GM12878 (cell line): Measurements from ENCODE around the gene DNAJC5. TPM values are rescaled to one million over a fixed set of nuclear protein-coding genes. Genes with fewer than 3 reads are reported as not detected.
A peak's percentile ranks its signal among the peaks of the same experiment; 100 is the strongest.

Experiments used
- ATAC-seq: fragments of 200-7000 bp; cut with Tn5 transposase; 3 replicates; pipeline ENCODE4 v1.9.1; 2020; ENCODE audit warnings: mild to moderate bottlenecking, moderate library complexity
- BruUV-seq: library from RNA; stranded (reverse); fragments of 400-500 nt; replicated peaks from 2 replicates; lab custom pipeline; 2021; lab: Mats Ljungman, UMichigan
- CTCF ChIA-PET: fragments of 300-600 bp; sonication (Branson Sonifier 250); formaldehyde crosslinking; extraction: SDS; loops from one replicate; lab custom pipeline; 2021; ENCODE audit warnings: inconsistent platforms; lab: Yijun Ruan, JAX
- POLR2A ChIA-PET: fragments of 350-600 bp; formaldehyde crosslinking; extraction: SDS; loops from one replicate; lab custom pipeline; 2021; ENCODE audit warnings: inconsistent platforms; lab: Charles Lee
- RAD21 ChIA-PET: fragments of 300-600 bp; sonication (Branson Sonifier 250); formaldehyde crosslinking; loops from one replicate; lab custom pipeline; 2023; ENCODE audit warnings: antibody characterized with exemption; ENCODE audit not compliant: unreplicated experiment; lab: Charles Lee
- SMC1A ChIA-PET: fragments of 300-600 bp; sonication (Branson Sonifier 250); formaldehyde crosslinking; loops from one replicate; lab custom pipeline; 2023; ENCODE audit not compliant: unreplicated experiment, uncharacterized antibody; lab: Charles Lee
- DNase-seq: peaks from one replicate; pipeline ENCODE4 v3.0.0-alpha.2; 2011; ENCODE audit warnings: low read depth, low spot score
- FAIRE-seq: peaks from 3 replicates; lab custom pipeline; 2011; peaks lifted over from hg19 to GRCh38; lab: Jason Lieb, UNC
- H2AFZ ChIP-seq: 2 replicates; pipeline ENCODE4 v1.6.0; 2011; ENCODE audit warnings: low read depth, low read length, control low read depth; ENCODE audit not compliant: control insufficient read depth
- H3K27ac ChIP-seq: 2 replicates; pipeline ENCODE4 v1.5.1; 2011; ENCODE audit warnings: control low read depth; ENCODE audit not compliant: control insufficient read depth, insufficient read depth
- H3K27me3 ChIP-seq, 2 experiments: replicated peaks in 1 of 2; 2 replicates each; pipeline versions ENCODE4 v1.6.0 to v1.6.1; 2011; ENCODE audit warnings: low read length in 1 of 2; ENCODE audit not compliant: control insufficient read depth in 2 of 2, insufficient read depth in 2 of 2
- H3K36me3 ChIP-seq, 2 experiments: 2 replicates each; pipeline ENCODE4 v1.5.1; 2011; ENCODE audit warnings: low read length in 1 of 2; ENCODE audit not compliant: control insufficient read depth in 2 of 2, insufficient read depth in 2 of 2
- H3K4me1 ChIP-seq: 2 replicates; pipeline ENCODE4 v1.6.1; 2011; ENCODE audit warnings: mild to moderate bottlenecking, low read length, moderate library complexity, mixed read lengths; ENCODE audit not compliant: control insufficient read depth, insufficient read depth
- H3K4me2 ChIP-seq: 2 replicates; pipeline ENCODE4 v1.6.0; 2011; ENCODE audit warnings: control low read depth; ENCODE audit not compliant: control insufficient read depth, insufficient read depth
- H3K4me3 ChIP-seq: fragments of 200-600 bp; sonication (generic); 2 replicates; pipeline ENCODE4 v1.5.1; 2016
- H3K79me2 ChIP-seq: 2 replicates; pipeline ENCODE4 v1.6.0; 2011; ENCODE audit warnings: low read length; ENCODE audit not compliant: control insufficient read depth, insufficient read depth
- H3K9ac ChIP-seq: 2 replicates; pipeline ENCODE4 v1.8.0; 2011; ENCODE audit warnings: low read length, control low read depth, mixed read lengths; ENCODE audit not compliant: control insufficient read depth, insufficient read depth
- H3K9me3 ChIP-seq: replicated peaks from 3 replicates; pipeline ENCODE4 v1.5.1; 2011; ENCODE audit warnings: mild to moderate bottlenecking, low read length; ENCODE audit not compliant: control insufficient read depth, insufficient read depth
- H4K20me1 ChIP-seq: 2 replicates; pipeline ENCODE4 v1.6.0; 2011; ENCODE audit not compliant: control insufficient read depth, insufficient read depth
- BCL3 ChIP-seq: IDR thresholded peaks from 2 replicates; pipeline ENCODE4 v1.6.1; 2011; ENCODE audit warnings: borderline replicate concordance, low read depth, mild to moderate bottlenecking, moderate library complexity, low read length; ENCODE audit not compliant: insufficient read depth, poor library complexity, severe bottlenecking
- CBX3 ChIP-seq: fragments of 200-600 bp; sonication (generic); IDR thresholded peaks from 2 replicates; pipeline ENCODE4 v1.6.1; 2016; ENCODE audit warnings: low read depth, borderline replicate concordance
- CREM ChIP-seq: IDR thresholded peaks from 2 replicates; pipeline ENCODE4 v1.6.1; 2014; ENCODE audit warnings: antibody characterized with exemption, low read depth
- FOXM1 ChIP-seq: IDR thresholded peaks from 2 replicates; pipeline ENCODE4 v1.6.1; 2012; ENCODE audit warnings: low read depth, mild to moderate bottlenecking, inconsistent platforms, low read length, moderate library complexity
- MAX ChIP-seq: IDR thresholded peaks from 2 replicates; pipeline ENCODE4 v1.6.1; 2012; ENCODE audit warnings: low read depth, low read length, improper control_type of control experiment
- MEF2A ChIP-seq: IDR thresholded peaks from 2 replicates; pipeline ENCODE4 v1.6.1; 2011; ENCODE audit warnings: low read depth, mild to moderate bottlenecking, low read length, moderate library complexity; ENCODE audit not compliant: insufficient read depth
- MYB ChIP-seq: fragments of 150-350 bp; IDR thresholded peaks from 2 replicates; pipeline ENCODE4 v1.6.1; 2014; ENCODE audit warnings: mild to moderate bottlenecking, low read depth, low read length, borderline replicate concordance
- NR2C2 ChIP-seq: IDR thresholded peaks from 2 replicates; pipeline ENCODE4 v1.6.1; 2011; ENCODE audit warnings: borderline replicate concordance, low read depth; ENCODE audit not compliant: control insufficient read depth, insufficient read length
- PKNOX1 ChIP-seq: fragments of 450-650 bp; IDR thresholded peaks from 2 replicates; pipeline ENCODE4 v1.6.1; 2016; ENCODE audit warnings: mild to moderate bottlenecking
- RELB ChIP-seq: fragments of 450-650 bp; IDR thresholded peaks from 2 replicates; pipeline ENCODE4 v1.6.1; 2017; ENCODE audit warnings: low read depth, mild to moderate bottlenecking, moderate library complexity
- SMAD1 ChIP-seq: fragments of 450-650 bp; IDR thresholded peaks from 2 replicates; pipeline ENCODE4 v1.6.1; 2018; ENCODE audit warnings: mild to moderate bottlenecking, low read depth; ENCODE audit not compliant: partially characterized antibody
- SP1 ChIP-seq: IDR thresholded peaks from one replicate; pipeline ENCODE4 v1.6.1; 2011; ENCODE audit warnings: low read depth, low read length
- SREBF1 ChIP-seq: IDR thresholded peaks from 2 replicates; pipeline ENCODE4 v1.6.1; 2012; ENCODE audit warnings: mild to moderate bottlenecking, low read length
- SRF ChIP-seq, 2 experiments: IDR thresholded peaks; 2 replicates each; pipeline ENCODE4 v1.6.1; 2011; ENCODE audit warnings: low read depth in 2 of 2, low read length in 2 of 2, mild to moderate bottlenecking in 1 of 2, moderate library complexity in 1 of 2
- YY1 ChIP-seq: IDR thresholded peaks from 2 replicates; pipeline ENCODE4 v1.6.1; 2011; ENCODE audit warnings: low read depth, mild to moderate bottlenecking, low read length
- ZNF592 ChIP-seq: fragments of 450-650 bp; IDR thresholded peaks from 2 replicates; pipeline ENCODE4 v1.6.1; 2017; ENCODE audit warnings: mild to moderate bottlenecking, moderate library complexity
- ZNF622 ChIP-seq: fragments of 450-650 bp; IDR thresholded peaks from 2 replicates; pipeline ENCODE4 v1.6.1; 2017; ENCODE audit warnings: mild to moderate bottlenecking, inconsistent platforms
- WGBS: methylation state at CpG from one replicate; pipeline ENCODE4 v1.1.6; 2016; ENCODE audit warnings: low lambda C conversion rate; ENCODE audit not compliant: insufficient replicate concordance, insufficient coverage; ENCODE audit errors: missing lambda C conversion rate; 5-methylcytosine and 5-hydroxymethylcytosine counted together
- in situ Hi-C: fragments of 300-500 bp; cut with MboI; formaldehyde crosslinking; loops from 9 replicates; pipeline ENCODE4 v1.14.3; 2018; ENCODE audit warnings: mixed read lengths
- intact Hi-C: fragments of 100-400 bp; cut with micrococcal nuclease; formaldehyde crosslinking; loops from one replicate; pipeline ENCODE4 v1.14.2; 2022; ENCODE audit not compliant: unreplicated experiment
- polyA plus RNA-seq, 11 experiments: library from polyadenylated mRNA; depleted of rRNA in 4 of 11; unstranded in 6 of 11; stranded (reverse) in 5 of 11; fragments of >200 nt; fragmentation: Nextera tagmentation in 4 of 11; fragmentation: Illumina TruSeq in 1 of 11; extraction: Ambion mirVana in 4 of 11; extraction: Trizol in 1 of 11; gene quantifications; 1 replicate in 1 of 11; 2 replicates in 10 of 11; pipeline versions ENCODE4 v1.2.1 to v1.2.3, GENCODE V29; 2011 to 2016; ENCODE audit warnings: inconsistent platforms in 2 of 11, missing spikeins in 2 of 11, low read depth in 1 of 11
- total RNA-seq, 4 experiments: library from RNA; depleted of rRNA in 3 of 4; stranded (reverse); fragments of >200 nt in 3 of 4; fragmentation: Illumina TruSeq in 1 of 4; extraction: Trizol in 1 of 4; gene quantifications; 2 replicates each; pipeline versions ENCODE4 v1.2.1 to v1.2.3, GENCODE V29; 2013 to 2021

The DNAJC5 gene
- total and polyA plus RNA-seq, 10 of the 15 experiments (the other 5 are each of a cell fraction or from before 2014, with no cell fraction given), result 0.69 to 36.8 (median 17.0) TPM

GRCh38 chr20:63873477-63873971 is 21.4 kb upstream of the DNAJC5 start:
- Histone ChIP-seq H3K4me1 (no peaks in the 10 kb centered on the region), H3K9me3 (no peaks in the 10 kb centered on the region), H3K9ac (no peak overlapping the region), H3K27me3 (no peaks in the 10 kb centered on the region), H3K4me3 (no peak overlapping the region), H3K4me2 (no peak overlapping the region), H3K36me3 (peaks cover 10 to 21% of the 10 kb centered on the region in 2 experiments), H3K27ac (no peak overlapping the region), H3K79me2 (no peaks in the 10 kb centered on the region), H2AFZ (no peak overlapping the region), H4K20me1 (no peaks in the 10 kb centered on the region)
- ChIA-PET POLR2A (interaction anchor here (0.5 kb wide), 1 partner anchor 113 kb away, joined by 3 read pairs; no protein-coding TSS in a partner anchor), CTCF (no interaction called here), SMC1A (no interaction called here), RAD21 (no interaction called here)
- TSS peak; percentile 35 for BruUV-seq
- ATAC-seq (no peak), FAIRE-seq (no peak), DNase-seq (no peak)
- in situ Hi-C loops (no loop called here), intact Hi-C loops (no loop called here)
- 93% methylated on average over 14 of the region's 14 CpGs for WGBS
- TF ChIP-seq PKNOX1 (no peak), SREBF1 (no peak), BCL3 (no peak), YY1 (no peak), ZNF592 (no peak), SMAD1 (no peak), CBX3 (no peak), NR2C2 (no peak), CREM (no peak), MYB (no peak), FOXM1 (no peak), MAX (no peak), RELB (no peak), MEF2A (no peak), SP1 (no peak), SRF (IDR thresholded peaks at IDR 0.05; ENCODE audit: low read depth in 2 of 2, low read length in 2 of 2) (no peak), ZNF622 (no peak)
